Activated CD4-positive, alpha-beta T cell treated with anti-CD3 and anti-CD28 coated beads for 24 hours (primary cell): ENCODE measurements around the gene APOBEC3C.
"Not testable (repeated sequence)": the region's sequence is repeated elsewhere in the genome, so short reads cannot be mapped to it uniquely, and the experiment has no call there.

Source experiments
- DNase-seq, 2 donors: peaks; one replicate each; pipeline ENCODE4 v3.0.0-alpha.2; 2020; ENCODE audit warnings: low read depth in 2 of 2

APOBEC3C gene

GRCh38 chr22:38981992-38982927, 31.8 kb upstream of the APOBEC3C start, which contains the start of gene APOBEC3B:
Gene APOBEC3B (plus strand): TSS chr22:38982347. CDS start chr22:38982454, 107 bp downstream.
- DNase-seq, result peak; percentile 31 to 43

DNA sequence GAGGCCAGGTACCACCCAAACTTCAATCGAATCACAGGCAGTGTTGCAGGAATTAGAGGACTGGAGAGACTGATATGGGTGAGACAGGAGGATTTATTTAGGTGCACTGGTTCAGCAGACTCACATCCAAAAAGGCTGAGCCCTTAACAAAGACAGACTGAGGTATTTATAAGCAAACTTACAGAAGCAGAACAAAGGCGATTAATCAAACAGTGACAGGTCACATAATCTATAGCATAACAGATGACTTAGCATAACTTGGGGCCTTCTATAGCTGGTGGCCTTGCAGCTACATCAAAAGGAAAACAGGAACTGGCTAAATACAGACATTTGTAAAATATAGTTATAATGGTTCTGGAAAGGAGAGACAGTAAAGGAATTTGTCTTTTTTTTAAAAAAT, 29.8 kb upstream of the APOBEC3C start:
- no peak for DNase-seq

- peak; percentile 70 to 74 for DNase-seq
Measured at GRCh38 chr22:38984784-38985757, 29.0 kb upstream of the APOBEC3C start.

DNA sequence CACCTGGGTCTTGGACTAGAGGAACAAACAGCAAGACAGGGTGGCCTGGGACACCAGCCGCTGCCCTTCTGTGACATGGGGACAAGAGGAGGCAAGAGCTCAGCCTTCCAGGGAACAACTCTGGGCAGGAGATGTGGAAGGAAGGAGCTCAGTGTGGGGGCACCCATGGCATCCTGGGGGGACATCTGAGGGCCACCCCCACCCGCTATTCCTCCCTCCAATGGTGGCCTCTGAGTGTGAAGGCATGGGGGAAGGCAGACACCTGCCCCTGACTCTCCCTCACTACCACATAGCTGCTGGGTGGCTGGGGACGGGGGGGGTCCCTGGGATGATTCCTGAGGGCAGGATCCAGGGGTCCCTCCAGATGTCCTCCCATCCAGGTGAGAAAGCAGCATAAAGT, 27.4 kb upstream of the APOBEC3C start:
- no peak for DNase-seq

DNA sequence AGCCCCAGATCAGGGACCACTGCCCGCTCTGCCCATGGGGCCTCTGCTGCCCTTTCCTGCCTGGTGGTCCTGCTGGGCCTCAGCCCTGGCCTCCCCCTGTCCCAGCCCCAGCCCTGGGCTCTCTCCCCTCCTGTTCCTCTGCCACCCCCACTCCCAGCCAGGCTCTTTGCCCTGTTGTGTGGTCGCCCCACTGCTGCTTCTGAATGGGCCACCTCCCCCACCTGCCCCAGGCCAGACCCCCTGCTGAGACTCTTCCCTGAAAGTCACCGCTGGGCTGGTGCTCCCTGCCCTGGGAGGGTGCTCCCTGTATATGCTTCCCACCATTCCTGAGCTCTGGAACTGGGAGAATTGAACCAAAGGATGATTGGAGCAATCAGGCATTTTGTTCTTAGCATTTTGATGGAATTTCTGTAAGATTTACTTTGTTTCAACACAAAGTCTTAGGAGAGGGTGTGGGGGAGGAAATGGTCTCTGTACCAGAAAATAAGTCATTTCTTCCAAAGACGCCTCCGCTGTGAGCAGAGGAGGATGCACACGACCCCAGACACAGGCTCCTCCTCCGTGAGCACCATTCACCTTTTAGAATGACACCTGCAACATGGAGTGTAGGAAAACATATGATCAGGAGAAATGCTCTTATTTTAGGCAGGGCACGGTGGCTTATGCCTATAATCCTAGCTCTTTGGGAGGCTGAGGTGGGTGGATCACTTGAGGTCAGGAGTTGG, 26.7 kb upstream of the APOBEC3C start:
- DNase-seq, result no peak

DNA sequence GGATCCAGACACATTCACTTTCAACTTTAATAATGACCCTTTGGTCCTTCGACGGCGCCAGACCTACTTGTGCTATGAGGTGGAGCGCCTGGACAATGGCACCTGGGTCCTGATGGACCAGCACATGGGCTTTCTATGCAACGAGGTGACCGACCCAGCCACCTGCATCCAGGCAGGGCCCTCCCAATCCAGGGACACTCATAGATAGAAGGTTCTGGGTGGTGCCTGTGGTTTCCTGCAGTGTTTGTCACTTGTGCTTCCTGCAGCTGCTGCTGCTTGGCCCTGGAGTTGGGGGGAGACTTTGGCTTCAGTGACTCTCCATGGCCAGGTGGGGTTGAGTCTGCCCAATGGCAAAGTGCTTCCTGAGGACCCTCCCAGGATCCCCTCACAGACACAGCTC, 24.6 kb upstream of the APOBEC3C start:
- DNase-seq, result no peak

DNA sequence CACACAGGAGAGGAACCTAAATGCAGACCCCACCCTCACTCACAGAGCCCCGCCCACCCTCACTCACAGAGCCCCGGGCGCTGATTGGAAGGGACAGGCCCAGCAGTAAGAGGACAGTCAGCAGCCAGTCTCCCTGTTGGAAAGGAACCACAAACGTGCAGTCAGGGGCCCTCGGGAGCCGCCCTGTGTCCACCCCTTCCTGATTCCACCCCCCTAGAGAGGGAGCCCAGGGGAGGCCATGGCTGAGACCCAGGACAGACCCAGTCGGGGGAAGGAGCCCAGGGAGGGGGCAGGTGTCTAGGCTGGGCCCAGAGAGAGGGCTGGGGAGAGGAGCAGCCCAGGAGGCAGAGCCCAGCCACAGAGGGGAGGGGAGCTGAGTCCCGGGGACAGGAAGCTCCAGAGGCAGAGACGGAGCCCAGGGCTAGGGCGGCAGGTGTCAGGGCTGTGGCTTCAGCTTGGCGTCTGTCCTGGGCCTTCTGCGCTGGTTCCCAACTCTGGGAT, 21.1 kb upstream of the APOBEC3C start:
- DNase-seq, result not testable (repeated sequence)

DNA sequence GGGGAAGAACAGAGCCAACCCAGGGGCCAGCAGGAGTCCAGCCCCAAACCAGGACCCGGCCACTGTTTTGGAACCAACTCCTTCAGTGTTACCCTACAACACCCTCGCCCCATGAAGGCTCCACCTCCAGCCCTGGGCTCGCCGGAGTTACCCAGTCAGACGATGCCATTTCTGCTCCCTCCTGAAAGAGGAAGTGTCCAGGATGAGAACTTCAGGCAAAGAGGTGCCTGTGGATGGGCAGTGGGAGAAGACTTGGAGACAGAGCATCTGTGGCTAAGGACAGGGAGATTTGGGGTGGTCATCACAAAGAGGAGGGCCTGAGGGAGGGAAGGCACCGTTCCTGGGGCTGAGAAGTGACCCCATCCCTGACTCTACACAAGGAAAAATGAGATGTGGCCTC, 18.0 kb upstream of the APOBEC3C start:
- DNase-seq, result no peak

- DNase-seq, result no peak
Measured at GRCh38 chr22:38997518-38997917, 16.5 kb upstream of the APOBEC3C start.

DNA sequence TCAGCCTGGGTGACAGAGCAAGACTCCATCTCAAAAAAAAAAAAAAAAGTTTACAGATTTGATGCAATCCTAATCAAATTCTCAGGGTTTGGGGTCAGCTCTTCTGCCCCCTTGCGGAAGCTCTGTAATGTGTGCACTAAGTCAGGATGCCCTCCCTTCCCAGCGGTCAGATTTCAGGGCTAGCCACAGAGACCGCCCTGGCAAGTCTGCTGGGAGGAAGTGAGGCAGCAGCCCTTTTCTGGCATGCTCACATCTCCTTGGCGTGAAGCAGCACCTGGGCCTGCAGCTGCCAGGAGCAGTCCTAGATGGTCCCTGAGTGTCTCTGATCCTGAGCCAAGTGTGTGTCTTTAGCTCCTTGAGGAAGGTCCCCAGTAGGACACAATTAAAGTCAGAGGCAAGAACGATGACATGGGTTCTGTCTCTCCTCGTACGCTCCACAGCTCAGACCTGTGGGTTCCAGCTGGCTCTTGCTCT, 10.9 kb upstream of the APOBEC3C start:
- peak; percentile 47 to 60 for DNase-seq

GRCh38 chr22:39007177-39007576, 6.9 kb upstream of the APOBEC3C start:
- no peak for DNase-seq

- DNase-seq, result not testable (repeated sequence)
Measured at GRCh38 chr22:39008271-39008850, 5.7 kb upstream of the APOBEC3C start.

- no peak for DNase-seq
Measured at GRCh38 chr22:39010946-39011345, 3.1 kb upstream of the APOBEC3C start.

- DNase-seq, result no peak
Measured at GRCh38 chr22:39012533-39013511, 1.2 kb upstream of the APOBEC3C start.

DNA sequence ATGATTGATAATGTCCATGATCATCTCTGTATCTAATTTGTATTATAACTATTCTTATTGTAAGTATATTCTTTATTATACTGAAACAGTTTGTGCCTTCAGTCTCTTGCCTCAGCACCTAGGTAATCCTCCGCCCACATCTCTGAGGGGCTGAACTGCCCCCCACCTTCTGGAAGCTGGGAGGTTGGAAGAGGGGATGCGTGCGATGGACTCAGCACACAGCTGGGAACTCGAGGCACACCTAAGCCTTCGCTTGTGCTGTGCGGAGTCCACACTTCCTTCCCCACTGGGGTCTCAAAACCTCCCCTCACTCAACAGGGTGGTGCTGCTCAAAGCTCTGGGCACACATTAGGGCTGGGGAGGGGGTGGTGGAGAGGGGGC, 506 bp upstream of the APOBEC3C start:
- DNase-seq, result not testable (repeated sequence)

DNA sequence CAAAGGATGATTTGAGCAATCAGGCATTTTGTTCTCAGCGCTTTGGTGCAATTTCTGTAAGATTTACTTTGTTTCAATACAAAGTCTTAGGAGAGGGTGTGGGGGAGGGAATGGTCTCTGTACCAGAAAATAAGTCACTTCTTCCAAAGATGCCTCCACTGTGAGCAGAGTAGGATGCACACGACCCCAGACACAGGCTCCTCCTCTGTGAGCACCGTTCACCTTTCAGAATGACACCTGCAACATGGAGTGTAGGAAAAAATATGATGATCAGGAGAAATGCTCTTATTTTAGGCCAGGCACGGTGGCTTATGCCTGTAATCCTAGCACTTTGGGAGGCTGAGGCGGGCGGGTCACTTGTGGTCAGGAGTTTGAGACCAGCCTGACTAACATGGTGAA, 665 bp downstream of the APOBEC3C start:
- DNase-seq, result not testable (repeated sequence)

DNA sequence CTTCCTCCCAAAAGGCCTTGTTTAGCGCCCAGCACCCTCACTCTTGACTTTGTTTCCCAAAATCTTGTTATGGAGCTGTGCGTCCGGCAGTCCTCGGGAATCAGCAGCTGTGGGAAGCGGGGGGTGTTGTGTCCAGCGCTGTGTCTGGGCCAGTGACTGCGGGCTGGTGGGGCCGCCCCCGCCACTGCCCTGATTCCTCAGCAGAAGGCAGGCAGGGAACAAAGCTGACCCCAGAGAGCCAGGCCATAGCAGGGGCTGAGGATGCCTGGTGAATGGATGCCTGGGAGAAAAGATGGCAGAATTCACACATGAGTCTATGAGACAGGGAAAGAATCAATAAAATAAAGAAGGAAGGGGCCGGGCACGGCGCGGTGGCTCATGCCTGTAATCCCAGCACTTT, 2.5 kb downstream of the APOBEC3C start:
- DNase-seq, result no peak

DNA sequence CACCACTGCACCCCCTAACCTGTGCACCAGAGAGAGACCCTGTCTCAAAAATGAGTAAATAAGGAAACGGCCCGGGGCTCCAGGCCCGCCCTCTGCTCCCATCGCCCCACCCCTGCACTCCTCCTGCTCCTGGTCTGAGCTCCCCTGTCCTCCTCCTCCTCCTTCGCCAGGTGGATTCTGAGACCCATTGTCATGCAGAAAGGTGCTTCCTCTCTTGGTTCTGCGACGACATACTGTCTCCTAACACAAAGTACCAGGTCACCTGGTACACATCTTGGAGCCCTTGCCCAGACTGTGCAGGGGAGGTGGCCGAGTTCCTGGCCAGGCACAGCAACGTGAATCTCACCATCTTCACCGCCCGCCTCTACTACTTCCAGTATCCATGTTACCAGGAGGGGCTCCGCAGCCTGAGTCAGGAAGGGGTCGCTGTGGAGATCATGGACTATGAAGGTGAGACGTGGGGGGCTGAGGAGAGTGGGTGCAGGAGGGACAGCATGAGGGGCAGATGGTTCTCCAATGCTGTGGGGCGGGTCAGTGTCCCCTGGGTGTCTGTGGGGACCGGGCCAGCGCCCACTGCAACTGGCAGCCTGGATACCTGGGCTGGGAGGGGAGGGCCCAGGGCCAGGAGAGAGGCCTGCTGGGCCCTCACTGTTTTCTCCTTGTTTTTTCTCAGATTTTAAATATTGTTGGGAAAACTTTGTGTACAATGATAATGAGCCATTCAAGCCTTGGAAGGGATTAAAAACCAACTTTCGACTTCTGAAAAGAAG, 3.7 kb downstream of the APOBEC3C start:
- DNase-seq, result no peak
